Caco-2 (cell line): ENCODE data around the gene UTP3. TPM values are rescaled to one million over a fixed set of nuclear protein-coding genes. Genes with fewer than 3 reads are reported as not detected.
A peak's percentile ranks its signal among the peaks of the same experiment; 100 is the strongest.

Experiments
- BruUV-seq: library from RNA; stranded (reverse); fragments of 400-500 nt; replicated peaks from 2 replicates; lab custom pipeline; 2021; lab: Mats Ljungman, UMichigan
- CTCF ChIA-PET: fragments of 300-600 bp; sonication (Branson Sonifier 250); formaldehyde crosslinking; loops from one replicate; lab custom pipeline; 2022; ENCODE audit warnings: antibody characterized with exemption; lab: Charles Lee
- POLR2A ChIA-PET: fragments of 300-600 bp; sonication (Branson Sonifier 250); formaldehyde crosslinking; loops from one replicate; lab custom pipeline; 2022; ENCODE audit warnings: antibody characterized with exemption; lab: Charles Lee
- DNase-seq, 2 experiments: peaks; one replicate each; pipeline versions ENCODE4 v3.0.0 to v3.0.0-alpha.2; 2020 to 2022
- H3K27me3 ChIP-seq: replicated peaks from 2 replicates; pipeline ENCODE4 v1.6.0; 2011; ENCODE audit warnings: low read length; ENCODE audit not compliant: control insufficient read depth, insufficient read depth
- H3K36me3 ChIP-seq: 2 replicates; pipeline ENCODE4 v1.5.1; 2011; ENCODE audit warnings: low read length; ENCODE audit not compliant: control insufficient read depth, insufficient read depth
- H3K4me1 ChIP-seq: fragments of 250-450 bp; sonication (Bioruptor Pico); 2 replicates; pipeline ENCODE4 v1.5.1; 2020; ENCODE audit warnings: mild to moderate bottlenecking
- H3K4me3 ChIP-seq: 2 replicates; pipeline ENCODE4 v1.5.1; 2011; ENCODE audit warnings: low read depth, mild to moderate bottlenecking, control low read depth, low read length
- H3K9me3 ChIP-seq: fragments of 250-450 bp; sonication (Bioruptor Pico); 2 replicates; pipeline ENCODE4 v1.5.1; 2020; ENCODE audit warnings: mild to moderate bottlenecking, moderate library complexity
- H3K27ac Mint-ChIP-seq: one replicate; pipeline ENCODE4 v1.8.0; 2022; ENCODE audit warnings: mixed read lengths; ENCODE audit not compliant: unreplicated experiment
- H3K27me3 Mint-ChIP-seq: one replicate; pipeline ENCODE4 v1.8.0; 2022; ENCODE audit warnings: mixed read lengths; ENCODE audit not compliant: insufficient read depth, unreplicated experiment
- H3K36me3 Mint-ChIP-seq: one replicate; pipeline ENCODE4 v1.8.0; 2022; ENCODE audit warnings: mild to moderate bottlenecking, mixed read lengths; ENCODE audit not compliant: insufficient read depth, unreplicated experiment
- H3K4me1 Mint-ChIP-seq: one replicate; pipeline ENCODE4 v1.8.0; 2022; ENCODE audit warnings: low read depth, mixed read lengths; ENCODE audit not compliant: unreplicated experiment
- H3K4me3 Mint-ChIP-seq: one replicate; pipeline ENCODE4 v1.8.0; 2022; ENCODE audit warnings: mild to moderate bottlenecking, moderate library complexity, mixed read lengths; ENCODE audit not compliant: unreplicated experiment
- H3K9me3 Mint-ChIP-seq: one replicate; pipeline ENCODE4 v1.8.0; 2022; ENCODE audit warnings: mixed read lengths; ENCODE audit not compliant: unreplicated experiment
- CTCF ChIP-seq, 2 experiments: fragments of 200-600 bp in 1 of 2; IDR thresholded peaks; 1 replicate in 1 of 2; 2 replicates in 1 of 2; pipeline versions ENCODE4 v1.5.1 to v1.8.0; 2011 to 2022; ENCODE audit warnings: antibody characterized with exemption in 1 of 2, control low read depth in 1 of 2, inconsistent platforms in 1 of 2, low read depth in 1 of 2, low read length in 1 of 2, mild to moderate bottlenecking in 1 of 2, moderate library complexity in 1 of 2; ENCODE audit not compliant: insufficient read depth in 1 of 2, severe bottlenecking in 1 of 2, unreplicated experiment in 1 of 2
- intact Hi-C: fragments of 100-400 bp; cut with micrococcal nuclease; formaldehyde crosslinking; loops from one replicate; pipeline ENCODE4 v1.10.0; 2022; ENCODE audit not compliant: unreplicated experiment
- total RNA-seq: library from RNA; stranded (reverse); gene quantifications from 2 replicates; pipeline ENCODE4 v1.2.3, GENCODE V29; 2022

UTP3 gene
- total RNA-seq, 1 experiment from 2014 or later = 28.2 TPM

- H3K27ac Mint-ChIP-seq = no peak overlapping the region
- H3K27me3 Mint-ChIP-seq = no peaks in the 10 kb centered on the region
- BruUV-seq = no TSS peak
- no peaks in the 10 kb centered on the region for H3K9me3 ChIP-seq
- peak in 1 of 2 experiments; percentile 31 for TF ChIP-seq CTCF (IDR thresholded peaks at IDR 0.05; ENCODE audit: insufficient read depth in 1 of 2, low read depth in 1 of 2, low read length in 1 of 2, severe bottlenecking in 1 of 2, unreplicated experiment in 1 of 2)
- H3K4me1 Mint-ChIP-seq = peaks cover 7% of the 10 kb centered on the region
- H3K9me3 Mint-ChIP-seq = no peaks in the 10 kb centered on the region
- no peak overlapping the region for H3K4me3 ChIP-seq
- no peak overlapping the region for H3K4me3 Mint-ChIP-seq
- ChIA-PET POLR2A (no interaction called here), CTCF (interaction anchor here (0.9 kb wide), 1 partner anchor 358 kb away, joined by 3 read pairs; no protein-coding TSS in a partner anchor)
- H3K4me1 ChIP-seq = peaks cover 3% of the 10 kb centered on the region; the same call in 1 of the 2 replicates
- H3K36me3 ChIP-seq = no peaks in the 10 kb centered on the region
- intact Hi-C loops = loop anchor here (1.0 to 5.0 kb wide), 3 partner anchors 36 to 359 kb away; partner anchors contain the start of gene UTP3
- H3K36me3 Mint-ChIP-seq = no peaks in the 10 kb centered on the region
- DNase-seq = peak in 1 of 2 experiments; percentile 20
- no peaks in the 10 kb centered on the region for H3K27me3 ChIP-seq
These were observed 36.3 kb upstream of the UTP3 start for GRCh38 chr4:70651864-70652506.

GRCh38 chr4:70654605-70655011, 33.7 kb upstream of the UTP3 start:
- no peaks in the 10 kb centered on the region for H3K36me3 ChIP-seq
- TF ChIP-seq CTCF (IDR thresholded peaks at IDR 0.05; ENCODE audit: insufficient read depth in 1 of 2, low read depth in 1 of 2, low read length in 1 of 2, severe bottlenecking in 1 of 2, unreplicated experiment in 1 of 2) = no peak
- no peaks in the 10 kb centered on the region for H3K9me3 Mint-ChIP-seq
- no TSS peak for BruUV-seq
- peaks cover 7% of the 10 kb centered on the region for H3K4me1 Mint-ChIP-seq
- CTCF ChIA-PET = no interaction called here
- no peaks in the 10 kb centered on the region for H3K9me3 ChIP-seq
- no peak overlapping the region for H3K4me3 ChIP-seq
- no peak overlapping the region for H3K4me3 Mint-ChIP-seq
- peaks cover 3% of the 10 kb centered on the region; the same call in 1 of the 2 replicates for H3K4me1 ChIP-seq
- POLR2A ChIA-PET = no interaction called here
- no peaks in the 10 kb centered on the region for H3K27me3 ChIP-seq
- H3K27me3 Mint-ChIP-seq = no peaks in the 10 kb centered on the region
- H3K36me3 Mint-ChIP-seq = no peaks in the 10 kb centered on the region
- no peak for DNase-seq
- no peak overlapping the region for H3K27ac Mint-ChIP-seq
- intact Hi-C loops = loop anchor here (5.0 kb wide), 1 partner anchor 53 kb away; no protein-coding TSS in a partner anchor

- no peak for TF ChIP-seq CTCF (IDR thresholded peaks at IDR 0.05; ENCODE audit: insufficient read depth in 1 of 2, low read depth in 1 of 2, low read length in 1 of 2, severe bottlenecking in 1 of 2, unreplicated experiment in 1 of 2)
- ChIA-PET POLR2A (no interaction called here), CTCF (no interaction called here)
- Mint-ChIP-seq H3K9me3 (no peaks in the 10 kb centered on the region), H3K27ac (no peak overlapping the region), H3K36me3 (no peaks in the 10 kb centered on the region), H3K4me3 (no peak overlapping the region), H3K4me1 (peaks cover 7% of the 10 kb centered on the region), H3K27me3 (no peaks in the 10 kb centered on the region)
- no TSS peak for BruUV-seq
- no peaks in the 10 kb centered on the region for H3K4me1 ChIP-seq
- no peaks in the 10 kb centered on the region for H3K36me3 ChIP-seq
- no peak for DNase-seq
- no peak overlapping the region for H3K4me3 ChIP-seq
- H3K9me3 ChIP-seq = no peaks in the 10 kb centered on the region
- H3K27me3 ChIP-seq = no peaks in the 10 kb centered on the region
- intact Hi-C loops = no loop called here
These were observed 31.0 kb upstream of the UTP3 start for GRCh38 chr4:70657326-70657725.
